A549 (cell line): ENCODE data around the gene C11orf65.

Experiments
- CEBPB ChIP-seq, 2 experiments: fragments of >200 bp in 1 of 2; sonication (Bioruptor Twin) in 1 of 2; formaldehyde crosslinking in 1 of 2; IDR thresholded peaks; 2 replicates each; pipeline ENCODE4 v1.6.1; 2012 to 2016
- CTCF ChIP-seq: fragments of >200 bp; sonication (Bioruptor Twin); formaldehyde crosslinking; IDR thresholded peaks from 3 replicates; pipeline ENCODE4 v1.5.1; 2016
- EP300 ChIP-seq, 2 experiments: fragments of >200 bp; sonication (Bioruptor Twin); formaldehyde crosslinking; IDR thresholded peaks; 2 replicates in 1 of 2; 3 replicates in 1 of 2; pipeline ENCODE4 v1.6.1; 2016 to 2017
- JUN ChIP-seq, 2 experiments: fragments of >200 bp; sonication (Bioruptor Twin); formaldehyde crosslinking; IDR thresholded peaks; 2 replicates in 1 of 2; 3 replicates in 1 of 2; pipeline ENCODE4 v1.6.1; 2016 to 2017
- PBX3 ChIP-seq: IDR thresholded peaks from 2 replicates; pipeline ENCODE4 v1.6.1; 2012
- POLR2A ChIP-seq: IDR thresholded peaks from 2 replicates; pipeline ENCODE4 v1.6.1; 2012; ENCODE audit warnings: mild to moderate bottlenecking, low read length
- RAD21 ChIP-seq, 2 experiments: fragments of >200 bp in 1 of 2; sonication (Bioruptor Twin) in 1 of 2; formaldehyde crosslinking in 1 of 2; IDR thresholded peaks in 1 of 2; conservative IDR thresholded peaks in 1 of 2; 2 replicates in 1 of 2; 3 replicates in 1 of 2; pipeline ENCODE4 v1.6.1; 2012 to 2018; ENCODE audit warnings: inconsistent platforms in 1 of 2
- SREBF2 ChIP-seq: fragments of 450-650 bp; IDR thresholded peaks from 2 replicates; pipeline ENCODE4 v1.6.1; 2014; ENCODE audit warnings: mild to moderate bottlenecking, moderate library complexity
- USF2 ChIP-seq: fragments of 450-650 bp; IDR thresholded peaks from 2 replicates; pipeline ENCODE4 v1.6.1; 2014; ENCODE audit warnings: antibody characterized with exemption

GRCh38 chr11:108370315-108370714 is 97.0 kb downstream of the C11orf65 start:
- no peak for TF ChIP-seq CTCF
- TF ChIP-seq SREBF2, result no peak
- TF ChIP-seq EP300 (IDR thresholded peaks at IDR 0.05), result no peak
- TF ChIP-seq CEBPB (IDR thresholded peaks at IDR 0.05), result no peak
- TF ChIP-seq POLR2A, result no peak
- TF ChIP-seq RAD21 (conservative IDR thresholded peaks at IDR 0.05 in 1 of 2, IDR thresholded peaks at IDR 0.05 in 1 of 2), result no peak
- no peak for TF ChIP-seq PBX3
- no peak for TF ChIP-seq USF2
- TF ChIP-seq JUN (IDR thresholded peaks at IDR 0.05), result no peak
